Panc1 (cell line): ENCODE data around the gene KLF11. TPM values are rescaled to one million over a fixed set of nuclear protein-coding genes. Genes with fewer than 3 reads are reported as not detected.

Source experiments
- ATAC-seq: fragments of 200-7000 bp; cut with Tn5 transposase; 2 replicates; pipeline ENCODE4 v1.9.1; 2020; ENCODE audit warnings: mild to moderate bottlenecking, moderate library complexity
- BruUV-seq: library from RNA; stranded (reverse); fragments of 400-500 nt; replicated peaks from 2 replicates; lab custom pipeline; 2021; lab: Mats Ljungman, UMichigan
- CTCF ChIA-PET: fragments of 300-600 bp; sonication (Branson Sonifier 250); formaldehyde crosslinking; loops from one replicate; lab custom pipeline; 2022; ENCODE audit warnings: antibody characterized with exemption; lab: Charles Lee
- POLR2A ChIA-PET: fragments of 300-600 bp; sonication (Branson Sonifier 250); formaldehyde crosslinking; loops from one replicate; lab custom pipeline; 2022; ENCODE audit warnings: antibody characterized with exemption; lab: Charles Lee
- DNase-seq: peaks from one replicate; pipeline ENCODE4 v3.0.0-alpha.2; 2010; ENCODE audit warnings: low read depth, low spot score
- H3K27ac ChIP-seq: 2 replicates; pipeline ENCODE4 v1.5.1; 2011; ENCODE audit warnings: mild to moderate bottlenecking, low read length, inconsistent platforms
- H3K27me3 ChIP-seq: fragments of 200-500 bp; sonication (Bioruptor generic); 2 replicates; pipeline ENCODE4 v1.6.0; 2014; ENCODE audit warnings: low read length, inconsistent platforms; ENCODE audit not compliant: control insufficient read depth, insufficient read depth
- H3K36me3 ChIP-seq: fragments of 200-500 bp; sonication (Bioruptor generic); 2 replicates; pipeline ENCODE4 v1.5.1; 2014; ENCODE audit warnings: inconsistent platforms, mild to moderate bottlenecking, low read length, moderate library complexity; ENCODE audit not compliant: control insufficient read depth, insufficient read depth
- H3K4me1 ChIP-seq: 2 replicates; pipeline ENCODE4 v1.5.1; 2011; ENCODE audit warnings: inconsistent platforms, mild to moderate bottlenecking, low read length, moderate library complexity; ENCODE audit not compliant: control insufficient read depth, insufficient read depth
- H3K4me3 ChIP-seq, 2 experiments: 2 replicates each; pipeline ENCODE4 v1.5.1; 2011 to 2012; ENCODE audit warnings: low read depth in 2 of 2, low read length in 2 of 2, mild to moderate bottlenecking in 2 of 2, inconsistent platforms in 1 of 2, moderate library complexity in 1 of 2
- H3K9me3 ChIP-seq: fragments of 200-500 bp; sonication (Bioruptor generic); 2 replicates; pipeline ENCODE4 v1.5.1; 2014; ENCODE audit warnings: low read depth, mild to moderate bottlenecking, inconsistent platforms, low read length, moderate library complexity; ENCODE audit not compliant: control insufficient read depth, insufficient read depth
- CTCF ChIP-seq: fragments of 450-650 bp; IDR thresholded peaks from 2 replicates; pipeline ENCODE4 v1.5.1; 2017; ENCODE audit warnings: mild to moderate bottlenecking
- POLR2AphosphoS5 ChIP-seq: IDR thresholded peaks from 2 replicates; pipeline ENCODE4 v1.6.1; 2012; ENCODE audit warnings: mild to moderate bottlenecking, low read depth, low read length, moderate library complexity
- REST ChIP-seq, 2 experiments: IDR thresholded peaks; 2 replicates each; pipeline ENCODE4 v1.6.1; 2011 to 2012; ENCODE audit warnings: low read depth in 2 of 2, control low read depth in 1 of 2, low read length in 1 of 2, mild to moderate bottlenecking in 1 of 2, moderate library complexity in 1 of 2; ENCODE audit not compliant: insufficient read depth in 1 of 2
- SIN3A ChIP-seq: IDR thresholded peaks from 2 replicates; pipeline ENCODE4 v1.6.1; 2012; ENCODE audit warnings: low read depth, mild to moderate bottlenecking, low read length, moderate library complexity, borderline replicate concordance; ENCODE audit not compliant: insufficient read depth
- TCF7L2 ChIP-seq: IDR thresholded peaks from 2 replicates; pipeline ENCODE4 v1.6.1; 2011; ENCODE audit warnings: mild to moderate bottlenecking, low read depth, low read length, inconsistent platforms
- in situ Hi-C: cut with HindIII; loops from 2 replicates; pipeline ENCODE4 v1.10.0; 2016; ENCODE audit warnings: low sequenced_read_pairs, low pct_unique_long_range_greater_than_20kb
- intact Hi-C: fragments of 100-400 bp; cut with micrococcal nuclease; formaldehyde crosslinking; loops from one replicate; pipeline ENCODE4 v1.10.0; 2022; ENCODE audit not compliant: unreplicated experiment
- total RNA-seq: library from RNA; stranded (reverse); gene quantifications from one replicate; pipeline ENCODE4 v1.2.1, GENCODE V29; 2021; ENCODE audit not compliant: unreplicated experiment

KLF11 gene
- total RNA-seq, 1 experiment from 2014 or later, result 23.7 TPM

- intact Hi-C loops (no loop called here), in situ Hi-C loops (no loop called here)
- POLR2A ChIA-PET, result no interaction called here
- CTCF ChIA-PET, result no interaction called here
- DNase-seq (no peak), ATAC-seq (no peak)
- no peaks in the 10 kb centered on the region for H3K36me3 ChIP-seq
- BruUV-seq, result no TSS peak
- H3K4me3 ChIP-seq, result no peak overlapping the region
- H3K27me3 ChIP-seq, result no peaks in the 10 kb centered on the region
- no peaks in the 10 kb centered on the region for H3K9me3 ChIP-seq
- no peak for TF ChIP-seq CTCF
- no peak; a peak in 1 of 4 replicates for TF ChIP-seq REST (IDR thresholded peaks at IDR 0.05; ENCODE audit: insufficient read depth in 1 of 2, low read depth in 2 of 2, low read length in 1 of 2)
- no peak for TF ChIP-seq POLR2AphosphoS5
- TF ChIP-seq SIN3A, result no peak
- H3K27ac ChIP-seq, result no peak overlapping the region
- peaks cover 15% of the 10 kb centered on the region for H3K4me1 ChIP-seq
These were observed 40.4 kb downstream of the KLF11 start for GRCh38 chr2:10083692-10084211.

GRCh38 chr2:10084223-10084865, 41.0 kb downstream of the KLF11 start:
- in situ Hi-C loops (no loop called here), intact Hi-C loops (no loop called here)
- ATAC-seq, result no peak
- no peaks in the 10 kb centered on the region for H3K9me3 ChIP-seq
- POLR2A ChIA-PET, result no interaction called here
- DNase-seq, result no peak
- no peaks in the 10 kb centered on the region for H3K36me3 ChIP-seq
- peaks cover 11% of the 10 kb centered on the region for H3K4me1 ChIP-seq
- no peaks in the 10 kb centered on the region for H3K27me3 ChIP-seq
- BruUV-seq, result no TSS peak
- H3K4me3 ChIP-seq, result no peak overlapping the region
- H3K27ac ChIP-seq, result no peak overlapping the region
- CTCF ChIA-PET, result interaction anchor here (0.6 kb wide), 1 partner anchor 12 kb away, joined by 7 read pairs; no protein-coding TSS in a partner anchor
- TF ChIP-seq CTCF (no peak), TCF7L2 (no peak), REST (IDR thresholded peaks at IDR 0.05; ENCODE audit: insufficient read depth in 1 of 2, low read depth in 2 of 2, low read length in 1 of 2) (no peak), POLR2AphosphoS5 (no peak), SIN3A (no peak)
